Head of caudate nucleus (tissue), 42 donors: ENCODE results near the gene MMEL1.
A peak's percentile ranks its signal among the peaks of the same experiment; 100 is the strongest.
"Not testable (repeated sequence)": the region's sequence is repeated elsewhere in the genome, so short reads cannot be mapped to it uniquely, and the experiment has no call there.

Experiments used
- DNase-seq, 42 donors: peaks; one replicate each; pipeline versions ENCODE4 v3.0.0 to v3.0.0-alpha.2; 2020 to 2021; ENCODE audit warnings: mixed read lengths in 7 of 42
- intact Hi-C: fragments of 100-400 bp; cut with DNase I; formaldehyde crosslinking; loops from one replicate; pipeline ENCODE4 v1.15.0; 2022

MMEL1 gene

GRCh38 chr1:2554621-2555387 is 78.0 kb downstream of the MMEL1 start:
- peak in 3 of 42 donors; percentile 27 to 43 (median 33) for DNase-seq
- intact Hi-C loops = no loop called here

GRCh38 chr1:2553871-2554620 is 78.8 kb downstream of the MMEL1 start:
- intact Hi-C loops = no loop called here
- no peak for DNase-seq

GRCh38 chr1:2553076-2553475 is 79.7 kb downstream of the MMEL1 start:
- intact Hi-C loops, DNase-seq: not testable (repeated sequence)

- no peak for DNase-seq
- intact Hi-C loops = no loop called here
Observed at GRCh38 chr1:2552189-2552588, 80.6 kb downstream of the MMEL1 start.

GRCh38 chr1:2551544-2551943 is 81.3 kb downstream of the MMEL1 start:
- intact Hi-C loops, DNase-seq: not testable (repeated sequence)

- DNase-seq, intact Hi-C loops: not testable (repeated sequence)
Observed at GRCh38 chr1:2550309-2550861, 82.4 kb downstream of the MMEL1 start.

- DNase-seq, intact Hi-C loops: not testable (repeated sequence)
Observed at GRCh38 chr1:2549367-2550029, 83.3 kb downstream of the MMEL1 start.

GRCh38 chr1:2548068-2548589 is 84.7 kb downstream of the MMEL1 start:
- intact Hi-C loops = loop anchor here (1.0 kb wide), 1 partner anchor 134 kb away; no protein-coding TSS in a partner anchor
- DNase-seq = peak in 41 of 42 donors; percentile 74 to 93 (median 85)

- intact Hi-C loops = loop anchor here (1.0 kb wide), 1 partner anchor 133 kb away; no protein-coding TSS in a partner anchor
- no peak for DNase-seq
Observed at GRCh38 chr1:2547210-2548067, 85.4 kb downstream of the MMEL1 start.

- DNase-seq = peak in 23 of 42 donors; percentile 40 to 70 (median 52)
- intact Hi-C loops = no loop called here
Observed at GRCh38 chr1:2546515-2547209, 86.2 kb downstream of the MMEL1 start.

- peak in 40 of 42 donors; percentile 54 to 89 (median 79) for DNase-seq
- intact Hi-C loops = no loop called here
Observed at GRCh38 chr1:2545754-2546514, 86.9 kb downstream of the MMEL1 start.

- DNase-seq = peak in 9 of 42 donors; percentile 30 to 58 (median 50)
- intact Hi-C loops = no loop called here
Observed at GRCh38 chr1:2544875-2545640, 87.8 kb downstream of the MMEL1 start.

GRCh38 chr1:2544093-2544874 is 88.5 kb downstream of the MMEL1 start:
- DNase-seq = peak in 17 of 42 donors; percentile 22 to 75 (median 48)
- intact Hi-C loops = no loop called here

- intact Hi-C loops = no loop called here
- DNase-seq = peak in 34 of 42 donors; percentile 49 to 83 (median 70)
Observed at GRCh38 chr1:2543543-2544092, 89.2 kb downstream of the MMEL1 start.
